OCI-LY7 (cell line): ENCODE results near the gene PARM1. TPM values are rescaled to one million over a fixed set of nuclear protein-coding genes. Genes with fewer than 3 reads are reported as not detected.

ENCODE experiments used
- BruUV-seq: library from RNA; stranded (reverse); fragments of 400-500 nt; replicated peaks from 2 replicates; lab custom pipeline; 2021; lab: Mats Ljungman, UMichigan
- CTCF ChIA-PET: fragments of 300-600 bp; sonication (Branson Sonifier 250); formaldehyde crosslinking; loops from one replicate; lab custom pipeline; 2022; ENCODE audit warnings: antibody characterized with exemption; ENCODE audit not compliant: unreplicated experiment; lab: Charles Lee
- POLR2A ChIA-PET: fragments of 300-600 bp; sonication (Branson Sonifier 250); formaldehyde crosslinking; loops from one replicate; lab custom pipeline; 2022; ENCODE audit warnings: antibody characterized with exemption; lab: Charles Lee
- DNase-seq: peaks from one replicate; pipeline ENCODE4 v3.0.0-alpha.2; 2015; ENCODE audit warnings: low spot score
- H2AFZ ChIP-seq: fragments of 200-600 bp; sonication (generic), shearing (Covaris generic); 2 replicates; pipeline ENCODE4 v1.6.1; 2014; ENCODE audit warnings: mild to moderate bottlenecking, antibody characterized with exemption, low read length, moderate library complexity
- H3K27ac ChIP-seq: fragments of 200-600 bp; sonication (generic); 2 replicates; pipeline ENCODE4 v1.5.1; 2014; ENCODE audit warnings: mixed run types, low read depth, mild to moderate bottlenecking, moderate library complexity, low read length, inconsistent platforms; ENCODE audit not compliant: poor library complexity, severe bottlenecking
- H3K36me3 ChIP-seq: fragments of 200-600 bp; sonication (generic); 2 replicates; pipeline ENCODE4 v1.6.1; 2014; ENCODE audit warnings: mild to moderate bottlenecking, antibody characterized with exemption, low read length, moderate library complexity, mixed read lengths; ENCODE audit not compliant: insufficient read depth
- H3K4me1 ChIP-seq: fragments of 200-600 bp; sonication (generic); 2 replicates; pipeline ENCODE4 v1.5.1; 2014; ENCODE audit warnings: mild to moderate bottlenecking, low read length; ENCODE audit not compliant: insufficient read depth, poor library complexity, severe bottlenecking
- H3K4me2 ChIP-seq: fragments of 200-600 bp; sonication (generic); 2 replicates; pipeline ENCODE4 v1.6.1; 2014; ENCODE audit warnings: mild to moderate bottlenecking, low read length
- H3K4me3 ChIP-seq: fragments of 200-600 bp; sonication (generic); 2 replicates; pipeline ENCODE4 v1.5.1; 2014; ENCODE audit warnings: mild to moderate bottlenecking, low read depth, low read length; ENCODE audit not compliant: poor library complexity, severe bottlenecking
- H3K79me2 ChIP-seq: fragments of 200-600 bp; sonication (generic); 2 replicates; pipeline ENCODE4 v1.6.1; 2016; ENCODE audit warnings: low read depth, mild to moderate bottlenecking, low read length, moderate library complexity, mixed read lengths; ENCODE audit not compliant: insufficient read depth
- H3K9me2 ChIP-seq: fragments of 200-600 bp; sonication (generic); 2 replicates; pipeline ENCODE4 v1.6.1; 2016; ENCODE audit warnings: mild to moderate bottlenecking, low read length, mixed read lengths; ENCODE audit not compliant: insufficient read depth
- H3K9me3 ChIP-seq: fragments of 200-600 bp; sonication (generic); 2 replicates; pipeline ENCODE4 v1.6.1; 2014; ENCODE audit warnings: mild to moderate bottlenecking, mixed run types, low read length, mixed read lengths
- H4K20me1 ChIP-seq: fragments of 200-600 bp; sonication (generic); 2 replicates; pipeline ENCODE4 v1.6.1; 2014; ENCODE audit warnings: mild to moderate bottlenecking, antibody characterized with exemption, low read length, moderate library complexity, mixed read lengths; ENCODE audit not compliant: insufficient read depth
- EZH2phosphoT487 ChIP-seq: fragments of 200-600 bp; sonication (generic); IDR thresholded peaks from 2 replicates; pipeline ENCODE4 v1.6.1; 2018; ENCODE audit warnings: low read depth, borderline replicate concordance, mild to moderate bottlenecking, mixed run types, antibody characterized with exemption, low read length, moderate library complexity, mixed read lengths
- intact Hi-C: fragments of 100-400 bp; cut with micrococcal nuclease; formaldehyde crosslinking; loops from one replicate; pipeline ENCODE4 v1.10.0; 2022; ENCODE audit not compliant: unreplicated experiment
- total RNA-seq, 2 experiments: library from RNA; depleted of rRNA in 1 of 2; stranded (reverse); fragments of >200 nt in 1 of 2; shearing (Covaris generic) in 1 of 2; gene quantifications; 2 replicates each; pipeline ENCODE4 v1.2.3, GENCODE V29; 2014 to 2022
- TF ChIP-seq, protein P1 (sequence below): fragments of 200-600 bp; sonication (generic); conservative IDR thresholded peaks from 2 replicates; pipeline ENCODE4 v1.5.1; 2014; ENCODE audit warnings: mild to moderate bottlenecking, antibody characterized with exemption, low read length, moderate library complexity, mixed read lengths

Gene PARM1
- total RNA-seq, 2 experiments from 2014 or later: not detected

DNA sequence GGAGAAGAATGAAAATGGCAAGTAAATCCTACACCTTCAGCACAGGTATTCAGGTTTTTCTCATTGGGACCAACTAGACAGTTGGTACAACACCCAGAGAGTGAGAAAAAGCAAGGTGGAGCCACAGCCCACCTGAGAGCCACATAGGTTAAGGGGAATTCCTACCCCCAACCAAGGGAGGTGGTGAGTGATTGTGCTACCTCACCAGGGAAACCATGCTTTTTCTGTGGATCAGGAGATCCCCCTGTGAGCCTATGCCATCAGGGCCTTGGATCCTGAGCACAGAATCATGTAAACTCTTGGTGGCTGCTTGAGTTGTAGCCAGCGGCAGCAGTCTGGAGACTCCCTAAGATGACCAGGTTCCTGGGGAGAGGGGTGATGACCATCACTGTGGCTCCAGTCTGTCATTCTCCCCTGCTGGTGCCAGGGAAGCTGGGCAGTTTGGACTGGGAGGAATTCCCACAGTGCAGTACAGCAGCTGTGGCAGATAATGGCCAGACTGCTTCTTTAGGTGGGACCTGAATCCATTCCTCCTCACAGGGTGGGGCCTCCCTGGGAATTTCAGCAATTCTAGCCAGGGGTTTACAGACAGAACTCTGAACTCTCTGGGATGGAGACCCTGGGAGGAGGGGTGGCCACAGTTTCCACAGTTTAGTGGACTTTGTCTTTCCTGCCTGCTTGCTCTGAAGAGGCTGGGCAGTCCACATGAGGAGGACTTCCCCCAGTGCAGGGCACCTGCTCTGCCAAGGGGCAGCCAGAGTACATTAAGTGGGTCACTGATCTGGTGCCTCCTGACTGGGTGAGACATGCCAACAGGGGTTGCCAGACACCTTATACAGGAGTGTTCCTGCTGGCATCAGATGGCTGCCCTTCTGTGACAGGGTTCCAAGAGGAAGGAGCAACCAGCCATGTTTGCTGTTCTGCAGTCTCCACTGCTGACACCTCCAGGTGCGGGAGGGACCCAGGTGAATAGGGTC lies 43.2 kb downstream of the PARM1 start:
- BruUV-seq: no TSS peak
- Histone ChIP-seq H3K27ac (no peak overlapping the region), H3K4me1 (no peaks in the 10 kb centered on the region), H2AFZ (no peak overlapping the region), H3K4me2 (no peak overlapping the region), H3K9me2 (no peaks in the 10 kb centered on the region), H4K20me1 (no peaks in the 10 kb centered on the region), H3K9me3 (no peaks in the 10 kb centered on the region), H3K4me3 (no peak overlapping the region), H3K79me2 (no peaks in the 10 kb centered on the region), H3K36me3 (no peaks in the 10 kb centered on the region)
- CTCF ChIA-PET: no interaction called here
- TF ChIP-seq EZH2phosphoT487: no peak
- TF ChIP-seq, protein P1, sequence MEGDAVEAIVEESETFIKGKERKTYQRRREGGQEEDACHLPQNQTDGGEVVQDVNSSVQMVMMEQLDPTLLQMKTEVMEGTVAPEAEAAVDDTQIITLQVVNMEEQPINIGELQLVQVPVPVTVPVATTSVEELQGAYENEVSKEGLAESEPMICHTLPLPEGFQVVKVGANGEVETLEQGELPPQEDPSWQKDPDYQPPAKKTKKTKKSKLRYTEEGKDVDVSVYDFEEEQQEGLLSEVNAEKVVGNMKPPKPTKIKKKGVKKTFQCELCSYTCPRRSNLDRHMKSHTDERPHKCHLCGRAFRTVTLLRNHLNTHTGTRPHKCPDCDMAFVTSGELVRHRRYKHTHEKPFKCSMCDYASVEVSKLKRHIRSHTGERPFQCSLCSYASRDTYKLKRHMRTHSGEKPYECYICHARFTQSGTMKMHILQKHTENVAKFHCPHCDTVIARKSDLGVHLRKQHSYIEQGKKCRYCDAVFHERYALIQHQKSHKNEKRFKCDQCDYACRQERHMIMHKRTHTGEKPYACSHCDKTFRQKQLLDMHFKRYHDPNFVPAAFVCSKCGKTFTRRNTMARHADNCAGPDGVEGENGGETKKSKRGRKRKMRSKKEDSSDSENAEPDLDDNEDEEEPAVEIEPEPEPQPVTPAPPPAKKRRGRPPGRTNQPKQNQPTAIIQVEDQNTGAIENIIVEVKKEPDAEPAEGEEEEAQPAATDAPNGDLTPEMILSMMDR: no peak
- no peak for DNase-seq
- intact Hi-C loops: no loop called here
- POLR2A ChIA-PET: no interaction called here

DNA sequence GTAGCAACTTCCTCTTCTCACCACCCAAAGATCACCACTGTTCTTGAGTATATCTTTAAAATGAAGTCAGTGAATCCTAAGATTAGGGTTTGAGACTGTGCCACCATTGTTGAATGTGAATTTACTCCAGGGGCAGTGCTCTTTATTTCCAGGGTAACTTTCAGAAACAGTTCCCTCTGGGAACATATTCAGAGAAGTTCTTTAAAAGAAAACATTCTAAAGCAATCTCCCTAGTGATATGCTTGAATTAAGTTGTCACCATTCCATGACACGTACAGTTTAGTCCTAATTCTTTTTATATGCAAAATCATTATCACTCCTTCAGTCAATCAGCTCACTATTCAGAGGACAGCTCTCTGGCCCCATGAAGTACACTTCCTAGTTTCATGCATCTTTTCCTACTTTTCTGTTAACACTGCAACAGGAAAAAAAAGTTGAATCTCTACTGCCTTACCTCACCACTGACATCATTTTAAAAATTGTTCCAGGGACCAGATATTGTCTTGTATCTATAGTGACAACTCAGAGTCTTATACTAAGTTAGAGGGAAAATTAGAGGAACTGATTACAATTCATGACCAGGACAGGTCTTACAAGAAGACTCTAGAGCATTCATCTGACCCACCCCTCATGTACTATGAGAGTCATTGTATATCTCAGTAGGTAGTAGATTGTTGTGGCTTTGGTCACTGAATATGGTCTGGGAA lies 49.8 kb downstream of the PARM1 start:
- no TSS peak for BruUV-seq
- Histone ChIP-seq H3K27ac (no peak overlapping the region), H3K9me2 (no peaks in the 10 kb centered on the region), H2AFZ (no peak overlapping the region), H3K36me3 (no peaks in the 10 kb centered on the region), H3K79me2 (no peaks in the 10 kb centered on the region), H4K20me1 (no peaks in the 10 kb centered on the region), H3K4me3 (no peak overlapping the region), H3K9me3 (no peaks in the 10 kb centered on the region), H3K4me2 (no peak overlapping the region), H3K4me1 (no peaks in the 10 kb centered on the region)
- ChIA-PET POLR2A (interaction anchor here (0.6 kb wide), 1 partner anchor 1729 kb away, joined by 4 read pairs; no protein-coding TSS in a partner anchor), CTCF (no interaction called here)
- no peak for DNase-seq
- intact Hi-C loops: no loop called here
- TF ChIP-seq, protein P1: no peak
